OCI-M1 (cell line): ENCODE measurements around the gene CLDN14.

Source experiments
- DNase-seq: peaks from one replicate; lab custom pipeline; 2025; lab: John Stamatoyannopoulos, UW

Gene CLDN14

GRCh38 chr21:36479415-36480402 is at the start of gene CLDN14:
TSS of gene CLDN14 (minus strand) at chr21:36480122. CDS start at chr21:36461695, 18,427 bp downstream.
- DNase-seq, result no peak

- no peak for DNase-seq
Measured at GRCh38 chr21:36528716-36529115, 48.8 kb upstream of the CLDN14 start.

GRCh38 chr21:36527317-36527716 is 47.4 kb upstream of the CLDN14 start:
- DNase-seq, result no peak

GRCh38 chr21:36526104-36526503 is 46.2 kb upstream of the CLDN14 start:
- no peak for DNase-seq

GRCh38 chr21:36524477-36524876 is 44.6 kb upstream of the CLDN14 start:
- peak; percentile 45 for DNase-seq

- no peak for DNase-seq
Measured at GRCh38 chr21:36522219-36522808, 42.4 kb upstream of the CLDN14 start.

- no peak for DNase-seq
Measured at GRCh38 chr21:36518883-36519492, 39.1 kb upstream of the CLDN14 start.

- DNase-seq, result no peak
Measured at GRCh38 chr21:36517366-36518075, 37.6 kb upstream of the CLDN14 start.

- no peak for DNase-seq
Measured at GRCh38 chr21:36516281-36516680, 36.4 kb upstream of the CLDN14 start.

GRCh38 chr21:36513430-36513829 is 33.5 kb upstream of the CLDN14 start:
- no peak for DNase-seq

GRCh38 chr21:36512971-36513370 is 33.0 kb upstream of the CLDN14 start:
- no peak for DNase-seq

- no peak for DNase-seq
Measured at GRCh38 chr21:36511484-36512220, 31.7 kb upstream of the CLDN14 start.

GRCh38 chr21:36510911-36511310 is 31.0 kb upstream of the CLDN14 start:
- no peak for DNase-seq

- DNase-seq, result no peak
Measured at GRCh38 chr21:36509973-36510664, 30.2 kb upstream of the CLDN14 start.

- DNase-seq, result no peak
Measured at GRCh38 chr21:36508948-36509347, 29.0 kb upstream of the CLDN14 start.

GRCh38 chr21:36507397-36508018 is 27.6 kb upstream of the CLDN14 start:
- no peak for DNase-seq

GRCh38 chr21:36506482-36506881 is 26.6 kb upstream of the CLDN14 start:
- no peak for DNase-seq

- DNase-seq, result peak; percentile 81
Measured at GRCh38 chr21:36504067-36505058, 24.4 kb upstream of the CLDN14 start.

- DNase-seq, result no peak
Measured at GRCh38 chr21:36502365-36502764, 22.4 kb upstream of the CLDN14 start.
